SW480 (cell line): ENCODE measurements around the gene HELLS.
"Not testable (repeated sequence)": the region's sequence is repeated elsewhere in the genome, so short reads cannot be mapped to it uniquely, and the experiment has no call there.

Source experiments
- DNase-seq: peaks from one replicate; pipeline ENCODE4 v3.0.0-alpha.2; 2016; ENCODE audit warnings: low spot score

The HELLS gene

DNA sequence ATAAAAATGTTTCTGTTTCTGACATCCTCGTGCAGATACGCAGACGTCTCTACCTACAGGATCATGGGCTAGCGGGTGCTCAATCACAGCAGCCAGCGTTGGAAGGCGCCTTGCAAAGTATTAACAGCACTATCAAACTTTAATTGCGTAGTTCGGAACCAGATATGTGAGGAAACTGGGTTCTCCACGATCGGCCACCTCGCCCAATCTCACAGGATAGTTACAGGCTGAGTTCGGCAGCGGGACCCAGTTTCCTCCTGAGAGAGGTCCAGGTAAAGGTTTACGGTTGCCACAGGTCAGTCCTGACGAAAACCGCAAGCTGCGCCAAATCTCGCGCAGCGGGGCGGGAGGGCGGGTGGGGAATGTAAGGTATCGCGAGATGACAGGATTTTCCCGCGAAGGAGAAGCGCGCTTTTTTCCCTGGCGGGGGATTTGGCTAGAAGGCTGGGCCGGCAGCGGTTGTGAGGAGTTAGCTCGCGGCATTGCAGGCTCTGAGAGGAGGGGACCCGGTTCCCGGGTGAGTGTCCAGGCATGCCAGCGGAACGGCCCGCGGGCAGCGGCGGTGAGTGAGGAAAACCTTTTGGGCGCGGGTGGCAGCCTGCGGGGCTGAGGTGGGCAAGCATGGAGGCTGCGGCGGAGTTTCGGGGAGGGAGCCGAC, at the start of gene HELLS:
HELLS (plus strand) TSS at position 398 of the 658 bp plus-strand sequence; CDS start at position 532, 134 bp downstream.
- peak; percentile 84 for DNase-seq

DNA sequence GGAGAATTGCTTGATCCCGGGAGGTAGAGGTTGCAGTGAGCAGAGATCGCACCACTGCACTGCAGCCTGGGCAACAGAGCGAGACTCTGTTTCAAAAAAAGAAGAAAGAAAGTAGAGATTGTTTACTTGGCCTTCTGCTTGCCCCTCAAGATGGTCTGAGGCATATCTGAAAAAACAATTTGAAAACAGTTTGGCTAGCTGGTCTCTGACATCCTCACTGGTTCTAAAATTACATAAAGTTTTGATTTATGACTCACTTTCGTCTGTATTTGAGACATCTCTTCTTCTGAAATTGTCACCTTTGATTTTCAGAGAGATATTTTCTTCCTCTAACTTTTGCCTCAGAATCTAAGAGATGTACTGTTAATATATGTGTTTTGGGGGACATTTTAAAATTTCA, 49.6 kb upstream of the HELLS start:
- no peak for DNase-seq

DNA sequence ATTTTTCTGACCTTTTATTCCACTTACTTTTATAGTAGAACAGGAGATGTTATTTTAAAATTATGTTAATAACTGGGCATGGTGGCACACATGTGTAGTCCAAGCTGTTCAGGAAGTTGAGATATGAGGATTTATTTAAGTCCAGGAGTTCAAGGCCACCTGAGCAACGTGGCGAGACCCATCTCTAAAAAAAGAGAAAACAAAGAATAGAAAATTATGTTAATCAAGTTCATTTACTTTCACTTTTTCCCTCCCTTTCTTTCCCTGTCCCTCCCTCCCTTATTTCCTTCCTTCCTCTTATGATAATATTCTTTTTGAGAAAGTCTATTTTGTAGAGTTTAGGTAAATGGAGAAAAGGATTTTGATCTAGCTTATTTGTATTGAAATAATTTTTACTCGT, 48.9 kb upstream of the HELLS start:
- no peak for DNase-seq

DNA sequence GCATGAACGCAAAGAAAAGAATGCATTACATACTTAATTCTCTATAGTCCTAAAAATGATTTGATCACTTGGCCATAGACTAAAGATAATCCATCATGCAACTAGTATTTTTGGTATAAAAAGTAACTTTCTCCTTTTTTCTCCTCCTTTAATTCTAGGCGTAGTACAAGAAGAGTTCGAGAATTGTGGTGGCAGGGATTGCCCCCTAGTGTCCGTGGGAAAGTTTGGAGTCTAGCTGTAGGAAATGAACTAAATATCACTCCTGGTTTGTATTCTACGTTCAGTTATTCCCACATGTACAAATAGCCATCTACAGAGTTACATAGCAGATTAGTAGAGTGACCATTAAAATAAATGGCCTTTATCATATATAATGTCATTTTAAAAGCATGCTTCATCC, 45.5 kb upstream of the HELLS start:
- DNase-seq = no peak

DNA sequence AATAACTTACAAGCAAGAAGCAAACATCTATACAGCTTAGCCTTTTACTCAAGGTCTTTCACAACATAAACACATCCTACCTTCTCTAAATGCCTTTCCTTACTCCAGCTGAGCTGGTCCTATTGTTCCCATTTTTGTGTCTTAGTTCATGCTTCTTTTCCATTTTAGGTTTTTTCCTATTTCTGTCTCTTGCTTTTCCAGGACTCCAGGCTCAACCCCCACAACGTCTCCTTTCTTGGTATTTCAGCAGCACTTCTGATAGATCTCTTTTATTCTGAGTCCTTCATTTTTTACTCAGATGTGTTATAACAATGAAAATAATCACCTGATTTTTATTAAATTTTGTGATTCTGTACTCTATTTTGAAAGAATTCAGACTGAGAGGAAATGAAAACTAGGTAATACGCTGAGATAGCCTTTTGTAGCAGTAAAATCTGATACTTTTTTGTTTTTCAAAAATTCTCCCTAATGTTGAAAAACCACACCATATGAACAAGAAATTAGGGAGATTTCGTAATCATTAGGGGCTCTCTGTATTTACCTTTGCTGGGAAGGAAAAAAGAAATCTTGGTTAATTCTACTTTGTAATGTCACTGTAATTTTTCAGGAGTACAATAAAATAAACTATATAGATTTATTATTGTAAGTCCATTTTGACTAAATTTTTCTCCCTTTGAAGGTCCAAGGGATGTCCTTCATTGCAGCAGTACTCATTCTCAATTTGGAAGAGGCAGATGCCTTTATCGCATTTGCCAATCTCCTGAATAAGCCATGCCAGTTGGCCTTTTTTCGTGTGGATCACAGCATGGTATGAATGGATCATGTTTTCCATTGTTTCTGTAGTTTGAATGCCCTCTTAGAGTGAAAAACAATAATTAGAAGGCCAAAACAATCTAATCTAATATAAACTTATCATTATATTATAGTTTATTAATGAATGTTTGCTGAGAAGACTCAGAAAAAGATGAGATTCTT, 24.0 kb upstream of the HELLS start:
- DNase-seq = no peak

- DNase-seq = no peak
Measured at GRCh38 chr10:94524146-94524545, 21.4 kb upstream of the HELLS start.

- DNase-seq = no peak
Measured at GRCh38 chr10:94524711-94525110, 20.9 kb upstream of the HELLS start.

GRCh38 chr10:94531550-94531949, 14.0 kb upstream of the HELLS start:
- DNase-seq = not testable (repeated sequence)

DNA sequence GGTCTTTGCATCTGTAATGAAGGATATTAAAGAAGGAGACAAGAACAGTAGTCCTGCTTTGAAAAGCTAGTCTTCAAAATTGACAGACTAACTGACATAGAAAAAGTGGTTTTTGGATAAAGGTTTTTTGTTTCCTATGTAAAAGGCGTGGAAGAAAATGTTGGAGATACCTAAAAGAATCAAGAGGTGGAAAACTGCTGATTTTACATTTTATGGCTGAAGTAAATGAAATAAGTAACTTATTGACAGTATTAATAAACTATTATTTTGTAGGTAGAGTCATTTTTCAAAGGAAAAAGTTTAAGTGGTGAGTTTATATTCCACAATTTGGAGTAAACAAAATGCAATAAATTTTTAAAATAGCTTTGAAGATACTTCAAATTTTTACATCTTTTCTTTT, 12.6 kb upstream of the HELLS start:
- no peak for DNase-seq

DNA sequence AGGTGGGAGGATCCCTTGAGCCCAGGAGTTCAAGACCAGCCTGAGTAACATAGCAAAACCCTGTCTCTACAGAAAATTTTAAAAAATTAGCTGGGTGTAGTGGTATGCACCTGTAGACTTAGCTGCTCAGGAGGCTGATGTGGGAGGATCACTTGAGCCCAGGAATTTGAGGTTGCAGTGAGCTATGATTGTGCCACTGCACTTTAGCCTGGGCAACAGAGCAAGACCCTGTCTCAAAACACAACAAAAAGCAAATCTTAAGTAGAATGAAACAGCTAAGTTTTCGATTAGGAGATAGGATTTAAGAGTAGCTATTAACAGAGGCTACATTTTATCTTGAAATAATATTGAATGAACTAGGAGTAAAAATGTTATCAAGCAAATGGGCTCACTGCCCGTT, 3.3 kb upstream of the HELLS start:
- DNase-seq = not testable (repeated sequence)

- peak; percentile 35 for DNase-seq
Measured at GRCh38 chr10:94546049-94546900, 687 bp downstream of the HELLS start.

- DNase-seq = peak; percentile 7
Measured at GRCh38 chr10:94546901-94547185, 1.3 kb downstream of the HELLS start.

- no peak for DNase-seq
Measured at GRCh38 chr10:94549221-94549620, 3.6 kb downstream of the HELLS start.

GRCh38 chr10:94567714-94568307, 22.2 kb downstream of the HELLS start:
- DNase-seq = not testable (repeated sequence)

DNA sequence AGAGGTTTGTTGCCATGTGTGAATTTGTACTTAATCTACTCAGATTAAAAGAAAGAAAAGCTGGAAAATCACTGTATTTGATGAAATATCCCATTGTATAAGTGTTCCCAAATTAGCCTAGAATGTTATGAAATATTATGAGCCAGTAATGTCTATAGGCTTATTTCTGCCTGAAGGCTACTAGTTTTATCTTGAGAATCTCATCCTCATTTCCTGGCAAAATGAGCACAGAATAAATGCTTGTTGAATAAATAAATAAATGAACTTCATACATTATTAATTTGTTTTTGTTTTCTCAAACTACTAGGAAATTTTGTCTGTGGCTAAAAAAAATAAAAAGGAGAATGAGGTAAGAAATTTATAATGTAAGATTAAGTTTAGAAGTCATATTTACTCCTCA, 25.5 kb downstream of the HELLS start:
- no peak for DNase-seq

GRCh38 chr10:94571528-94571927, 25.9 kb downstream of the HELLS start:
- DNase-seq = no peak

DNA sequence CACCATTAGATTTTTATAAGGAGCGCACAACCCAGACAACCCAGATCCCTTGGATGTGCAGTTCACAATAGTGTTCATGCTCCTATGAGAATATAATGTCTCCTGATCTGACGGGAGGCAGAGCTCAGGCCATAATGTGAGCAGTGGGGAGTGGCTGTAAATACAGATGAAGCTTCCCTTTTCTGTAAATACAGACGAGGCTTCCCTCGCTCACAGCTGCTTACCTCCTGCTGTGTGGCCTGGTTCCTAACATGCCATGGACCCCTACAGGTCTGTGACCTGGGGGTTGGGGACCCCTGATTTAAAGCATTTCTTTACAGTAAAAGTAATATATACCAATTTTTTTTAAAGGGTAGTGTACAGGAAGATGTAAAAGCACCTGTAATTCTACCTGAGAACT, 33.2 kb downstream of the HELLS start:
- no peak for DNase-seq

DNA sequence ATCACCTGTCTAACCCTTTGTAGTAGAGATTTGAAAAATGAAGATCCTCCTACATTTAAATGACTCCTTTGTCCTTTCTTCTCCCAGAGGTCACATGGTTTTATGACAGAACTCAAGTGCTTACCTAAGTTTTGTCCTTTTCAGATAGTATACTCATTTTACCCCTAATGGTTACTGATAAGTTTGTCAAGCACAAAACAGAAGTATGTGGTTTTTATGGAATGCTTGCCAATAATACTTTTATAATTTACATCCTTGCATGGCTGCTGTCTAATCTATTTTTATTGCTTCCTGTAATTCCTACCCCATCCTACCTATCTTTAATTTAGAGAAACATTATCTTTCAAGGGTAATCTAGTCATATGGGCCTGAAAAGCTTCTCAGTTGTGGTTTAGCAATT, 37.5 kb downstream of the HELLS start:
- DNase-seq = no peak

GRCh38 chr10:94591461-94592205, 46.0 kb downstream of the HELLS start:
- DNase-seq = no peak

GRCh38 chr10:94602729-94603515, 57.3 kb downstream of the HELLS start:
- no peak for DNase-seq

- no peak for DNase-seq
Measured at GRCh38 chr10:94607111-94607510, 61.5 kb downstream of the HELLS start.
